WTC11 (cell line): ENCODE measurements around the gene TNFRSF14.

ENCODE experiments used
- USF1 ChIP-seq: sonication (generic); formaldehyde crosslinking; IDR thresholded peaks from 2 replicates; pipeline ENCODE4 v1.8.0; 2022; ENCODE audit warnings: mild to moderate bottlenecking, missing genetic modification reagents
- TF ChIP-seq, protein P1 (sequence below): fragments of 200-600 bp; IDR thresholded peaks from 2 replicates; pipeline ENCODE4 v1.8.0; 2022; ENCODE audit warnings: antibody characterized with exemption

- TF ChIP-seq, protein P1, sequence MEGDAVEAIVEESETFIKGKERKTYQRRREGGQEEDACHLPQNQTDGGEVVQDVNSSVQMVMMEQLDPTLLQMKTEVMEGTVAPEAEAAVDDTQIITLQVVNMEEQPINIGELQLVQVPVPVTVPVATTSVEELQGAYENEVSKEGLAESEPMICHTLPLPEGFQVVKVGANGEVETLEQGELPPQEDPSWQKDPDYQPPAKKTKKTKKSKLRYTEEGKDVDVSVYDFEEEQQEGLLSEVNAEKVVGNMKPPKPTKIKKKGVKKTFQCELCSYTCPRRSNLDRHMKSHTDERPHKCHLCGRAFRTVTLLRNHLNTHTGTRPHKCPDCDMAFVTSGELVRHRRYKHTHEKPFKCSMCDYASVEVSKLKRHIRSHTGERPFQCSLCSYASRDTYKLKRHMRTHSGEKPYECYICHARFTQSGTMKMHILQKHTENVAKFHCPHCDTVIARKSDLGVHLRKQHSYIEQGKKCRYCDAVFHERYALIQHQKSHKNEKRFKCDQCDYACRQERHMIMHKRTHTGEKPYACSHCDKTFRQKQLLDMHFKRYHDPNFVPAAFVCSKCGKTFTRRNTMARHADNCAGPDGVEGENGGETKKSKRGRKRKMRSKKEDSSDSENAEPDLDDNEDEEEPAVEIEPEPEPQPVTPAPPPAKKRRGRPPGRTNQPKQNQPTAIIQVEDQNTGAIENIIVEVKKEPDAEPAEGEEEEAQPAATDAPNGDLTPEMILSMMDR: no peak
- no peak for TF ChIP-seq USF1 (CRISPR knock-in tag)
These were observed 50.3 kb downstream of the TNFRSF14 start for GRCh38 chr1:2606396-2606880.
